ENCODE results near the gene KRTAP29-1.

Gene KRTAP29-1

GRCh38 chr17:41254861-41255260 lies 47.8 kb downstream of the KRTAP29-1 start:
- FAIRE-seq (no peak), DNase-seq (ENCODE audit: extremely low spot score, insufficient read length, low read depth) (no peak)

Data from GM18507 (cell line).